Prostate gland (tissue), 2 donors: ENCODE data around the gene MSMO1. TPM values are rescaled to one million over a fixed set of nuclear protein-coding genes. Genes with fewer than 3 reads are reported as not detected.

ENCODE experiments used
- DNase-seq: peaks from one replicate; pipeline ENCODE4 v3.0.0-alpha.2; 2019; ENCODE audit warnings: low spot score
- H3K27ac ChIP-seq, 2 donors: fragments of 200-600 bp; sonication (generic); 2 replicates each; pipeline ENCODE4 v1.5.1; 2017 to 2019
- H3K27me3 ChIP-seq: fragments of 200-600 bp; sonication (generic); replicated peaks from 2 replicates; pipeline ENCODE4 v1.5.1; 2019; ENCODE audit not compliant: insufficient read depth
- H3K36me3 ChIP-seq, 2 donors: fragments of 200-600 bp; sonication (generic); 1 replicate in 1 of 2; 2 replicates in 1 of 2; pipeline versions ENCODE4 v1.5.1 to v1.8.1; 2017 to 2019
- H3K4me1 ChIP-seq: fragments of 200-600 bp; sonication (generic); replicated peaks from 2 replicates; pipeline ENCODE4 v1.5.1; 2019
- H3K4me3 ChIP-seq, 2 donors: fragments of 200-600 bp; sonication (generic); 2 replicates each; pipeline ENCODE4 v1.5.1; 2017 to 2019
- H3K9me3 ChIP-seq: fragments of 200-600 bp; sonication (generic); 2 replicates; pipeline ENCODE4 v1.5.1; 2017
- POLR2A ChIP-seq: fragments of 450-650 bp; IDR thresholded peaks from one replicate; pipeline ENCODE4 v1.6.1; 2016; ENCODE audit warnings: antibody characterized with exemption, mild to moderate bottlenecking
- POLR2AphosphoS5 ChIP-seq: sonication (generic); formaldehyde crosslinking; IDR thresholded peaks from one replicate; pipeline ENCODE4 v1.6.1; 2017; ENCODE audit warnings: antibody characterized with exemption
- WGBS: methylation state at CpG from one replicate; pipeline ENCODE4 v1.1.5; 2018; 5-methylcytosine and 5-hydroxymethylcytosine counted together
- intact Hi-C: fragments of 100-400 bp; cut with DNase I; formaldehyde crosslinking; loops from one replicate; pipeline ENCODE4 v1.14.2; 2022
- total RNA-seq, 2 donors: library from RNA; depleted of rRNA; stranded (reverse); fragments of >200 nt; gene quantifications; one replicate each; pipeline ENCODE4 v1.1.0, GENCODE V29; 2016
- TF ChIP-seq, protein P1 (sequence below), 4 experiments: fragments of 200-600 bp in 2 of 4; fragments of 450-650 bp in 2 of 4; sonication (generic) in 2 of 4; IDR thresholded peaks; 1 replicate in 3 of 4; 2 replicates in 1 of 4; pipeline ENCODE4 v1.5.1; 2016 to 2019; ENCODE audit warnings: antibody characterized with exemption in 4 of 4, mild to moderate bottlenecking in 2 of 4, moderate library complexity in 2 of 4

The MSMO1 gene
- total RNA-seq, 2 donors from 2014 or later, result 45.0 to 76.9 TPM

DNA sequence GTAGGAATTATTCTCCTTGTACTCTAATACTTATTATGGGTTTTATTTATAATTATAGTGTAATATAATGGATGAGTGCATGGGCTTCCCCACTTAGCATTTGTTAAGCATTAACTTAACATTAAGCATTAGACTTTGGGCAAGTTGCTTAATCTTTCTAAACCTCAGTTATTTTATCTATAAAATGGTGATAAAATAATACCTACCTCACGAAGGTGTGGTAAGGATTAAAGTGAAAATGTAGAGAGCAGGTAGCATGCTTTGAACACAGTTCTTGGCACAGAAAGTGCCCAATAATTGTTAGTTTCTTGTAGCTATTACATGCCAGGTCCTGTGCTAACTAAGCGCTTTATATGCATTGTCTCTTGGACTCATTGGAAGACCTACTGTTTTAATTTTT lies 2.6 kb downstream of the MSMO1 start:
- no peaks in the 10 kb centered on the region for H3K27me3 ChIP-seq
- no peak for DNase-seq
- H3K4me3 ChIP-seq, result no peak overlapping the region
- intact Hi-C loops, result no loop called here
- no peaks in the 10 kb centered on the region for H3K36me3 ChIP-seq
- H3K9me3 ChIP-seq, result no peaks in the 10 kb centered on the region
- TF ChIP-seq, protein P1, sequence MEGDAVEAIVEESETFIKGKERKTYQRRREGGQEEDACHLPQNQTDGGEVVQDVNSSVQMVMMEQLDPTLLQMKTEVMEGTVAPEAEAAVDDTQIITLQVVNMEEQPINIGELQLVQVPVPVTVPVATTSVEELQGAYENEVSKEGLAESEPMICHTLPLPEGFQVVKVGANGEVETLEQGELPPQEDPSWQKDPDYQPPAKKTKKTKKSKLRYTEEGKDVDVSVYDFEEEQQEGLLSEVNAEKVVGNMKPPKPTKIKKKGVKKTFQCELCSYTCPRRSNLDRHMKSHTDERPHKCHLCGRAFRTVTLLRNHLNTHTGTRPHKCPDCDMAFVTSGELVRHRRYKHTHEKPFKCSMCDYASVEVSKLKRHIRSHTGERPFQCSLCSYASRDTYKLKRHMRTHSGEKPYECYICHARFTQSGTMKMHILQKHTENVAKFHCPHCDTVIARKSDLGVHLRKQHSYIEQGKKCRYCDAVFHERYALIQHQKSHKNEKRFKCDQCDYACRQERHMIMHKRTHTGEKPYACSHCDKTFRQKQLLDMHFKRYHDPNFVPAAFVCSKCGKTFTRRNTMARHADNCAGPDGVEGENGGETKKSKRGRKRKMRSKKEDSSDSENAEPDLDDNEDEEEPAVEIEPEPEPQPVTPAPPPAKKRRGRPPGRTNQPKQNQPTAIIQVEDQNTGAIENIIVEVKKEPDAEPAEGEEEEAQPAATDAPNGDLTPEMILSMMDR (IDR thresholded peaks at IDR 0.05), result no peak
- WGBS, result 83% methylated on average over 2 of the region's 2 CpGs
- no peak overlapping the region for H3K27ac ChIP-seq
- no peaks in the 10 kb centered on the region for H3K4me1 ChIP-seq

DNA sequence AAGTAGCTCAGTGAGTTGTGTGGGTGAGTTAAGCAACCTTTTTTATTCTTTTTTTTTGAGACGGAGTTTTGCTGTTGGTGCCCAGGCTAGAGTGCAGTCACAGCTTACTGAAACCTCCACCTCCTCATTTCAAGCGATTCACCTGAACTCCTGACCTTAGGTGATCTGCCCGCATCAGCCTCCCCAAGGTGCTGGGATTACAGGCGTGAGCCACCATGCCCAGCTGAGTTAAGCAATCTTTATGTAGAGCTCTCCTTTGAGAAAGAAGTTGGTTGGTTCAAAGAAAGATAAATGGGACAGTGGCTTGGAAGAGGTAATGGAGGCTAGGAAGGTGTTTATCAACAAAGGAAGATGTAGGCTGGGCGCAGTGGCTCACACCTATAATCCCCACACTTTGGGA lies 3.2 kb downstream of the MSMO1 start:
- H3K36me3 ChIP-seq, result no peaks in the 10 kb centered on the region
- H3K27me3 ChIP-seq, result no peaks in the 10 kb centered on the region
- intact Hi-C loops, result no loop called here
- no peak for DNase-seq
- H3K27ac ChIP-seq, result no peak overlapping the region
- H3K4me3 ChIP-seq, result no peak overlapping the region
- H3K4me1 ChIP-seq, result no peaks in the 10 kb centered on the region
- no peaks in the 10 kb centered on the region for H3K9me3 ChIP-seq
- WGBS, result 90% methylated on average over 5 of the region's 5 CpGs
- no peak for TF ChIP-seq POLR2AphosphoS5
- TF ChIP-seq, protein P1 (IDR thresholded peaks at IDR 0.05), result no peak
- no peak for TF ChIP-seq POLR2A

DNA sequence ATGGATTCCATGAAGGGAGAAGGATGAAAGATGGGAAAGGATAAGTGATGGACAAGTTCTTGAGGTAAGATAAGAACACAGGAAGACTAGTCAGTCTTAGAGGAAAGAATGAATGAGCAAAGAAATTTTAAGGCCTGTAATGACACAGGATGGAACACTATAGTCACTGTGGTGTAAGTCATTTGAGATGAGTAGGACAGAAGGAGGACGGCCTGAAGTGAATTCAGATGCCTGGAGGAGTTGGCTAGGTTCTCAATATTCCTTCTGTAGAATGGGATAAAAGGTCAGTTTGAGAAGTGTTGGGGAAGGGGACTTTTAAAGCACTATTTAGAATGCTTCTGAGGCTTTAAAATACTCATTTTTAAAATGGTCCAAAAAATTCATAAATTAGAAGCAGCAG lies 3.9 kb downstream of the MSMO1 start:
- Histone ChIP-seq H3K4me1 (no peaks in the 10 kb centered on the region), H3K9me3 (no peaks in the 10 kb centered on the region), H3K27ac (no peak overlapping the region), H3K4me3 (no peak overlapping the region), H3K27me3 (no peaks in the 10 kb centered on the region), H3K36me3 (no peaks in the 10 kb centered on the region)
- WGBS, result 81% methylated on average over 1 of the region's 1 CpG
- no peak for TF ChIP-seq POLR2AphosphoS5
- TF ChIP-seq, protein P1 (IDR thresholded peaks at IDR 0.05), result no peak
- no peak for TF ChIP-seq POLR2A
- intact Hi-C loops, result no loop called here
- DNase-seq, result no peak

DNA sequence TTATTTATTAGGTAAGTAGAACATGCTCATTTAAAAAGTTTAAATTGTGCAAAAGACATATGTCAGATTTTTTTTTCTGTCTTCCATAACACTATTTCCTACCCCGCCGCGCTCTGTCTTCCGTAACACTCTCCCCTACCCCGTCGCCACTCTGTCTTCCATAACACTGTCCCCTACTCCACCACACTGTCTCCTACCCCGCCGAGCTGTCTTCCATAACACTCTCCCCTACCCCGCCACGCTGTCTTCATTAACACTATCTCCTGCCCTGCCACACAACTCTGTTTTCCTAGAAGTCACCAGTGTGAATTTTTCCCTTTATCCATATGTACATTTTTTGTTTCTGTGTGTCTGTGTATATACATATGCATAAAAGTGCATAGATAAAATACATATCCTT lies 4.4 kb downstream of the MSMO1 start:
- Histone ChIP-seq H3K9me3 (no peaks in the 10 kb centered on the region), H3K36me3 (no peaks in the 10 kb centered on the region), H3K27me3 (no peaks in the 10 kb centered on the region), H3K4me3 (no peak overlapping the region), H3K4me1 (no peaks in the 10 kb centered on the region), H3K27ac (no peak overlapping the region)
- WGBS, result 93% methylated on average over 10 of the region's 10 CpGs
- intact Hi-C loops, result no loop called here
- no peak for DNase-seq
- TF ChIP-seq POLR2AphosphoS5 (no peak), POLR2A (no peak)
- TF ChIP-seq, protein P1 (IDR thresholded peaks at IDR 0.05), result no peak

DNA sequence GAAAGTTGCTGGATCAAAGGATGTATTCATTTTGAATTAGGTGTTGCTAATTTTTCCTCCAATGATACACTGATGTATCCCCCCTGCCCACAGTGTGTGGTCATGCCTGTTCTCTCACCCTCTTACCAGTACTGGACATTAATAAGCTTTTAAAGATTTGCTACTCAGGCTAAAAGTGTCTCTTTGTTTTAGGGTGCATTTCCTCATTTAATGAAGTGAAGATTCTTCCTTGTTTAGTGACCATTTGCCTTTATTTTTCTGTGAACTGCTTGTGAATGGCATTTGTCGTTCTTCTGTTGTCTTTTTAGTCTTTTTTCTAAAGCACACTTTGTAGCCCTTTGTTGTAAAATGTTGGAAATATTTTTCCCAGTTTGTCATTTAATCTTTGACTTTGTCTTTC lies 5.0 kb downstream of the MSMO1 start:
- no peaks in the 10 kb centered on the region for H3K9me3 ChIP-seq
- no peak overlapping the region for H3K27ac ChIP-seq
- no peak for DNase-seq
- H3K36me3 ChIP-seq, result no peaks in the 10 kb centered on the region
- H3K4me1 ChIP-seq, result no peaks in the 10 kb centered on the region
- intact Hi-C loops, result no loop called here
- H3K27me3 ChIP-seq, result no peaks in the 10 kb centered on the region
- 36% methylated on average over 1 of the region's 1 CpG for WGBS
- TF ChIP-seq, protein P1 (IDR thresholded peaks at IDR 0.05), result no peak
- TF ChIP-seq POLR2A (no peak), POLR2AphosphoS5 (no peak)
- H3K4me3 ChIP-seq, result no peak overlapping the region
